MM.1S (cell line): ENCODE measurements around the gene DUSP10.

ENCODE experiments used
- CTCF ChIP-seq: fragments of 300-600 bp; sonication (generic); IDR thresholded peaks from 2 replicates; pipeline ENCODE4 v1.5.1; 2016; ENCODE audit warnings: antibody characterized with exemption, low read length, mixed read lengths
- EZH2 ChIP-seq: fragments of 300-600 bp; sonication (generic); optimal IDR thresholded peaks from 2 replicates; pipeline ENCODE3; 2017; ENCODE audit warnings: low read depth, mild to moderate bottlenecking, antibody characterized with exemption, low read length, mixed read lengths
- EZH2phosphoT487 ChIP-seq: fragments of 300-600 bp; sonication (generic); IDR thresholded peaks from 2 replicates; pipeline ENCODE4 v1.6.1; 2018; ENCODE audit warnings: antibody characterized with exemption, low read length

GRCh38 chr1:221776495-221777301, 34.8 kb upstream of the DUSP10 start:
- no peak for TF ChIP-seq CTCF
- no peak for TF ChIP-seq EZH2
- no peak for TF ChIP-seq EZH2phosphoT487
